GM18511 (cell line): ENCODE data around the gene PTH2R.
"Not testable (repeated sequence)": the region's sequence is repeated elsewhere in the genome, so short reads cannot be mapped to it uniquely, and the experiment has no call there.

Source experiments
- ATAC-seq: cut with Tn5 transposase; IDR thresholded peaks from one replicate; pipeline ENCODE4 v1.9.1; 2021; ENCODE audit warnings: mild to moderate bottlenecking, moderate library complexity; ENCODE audit not compliant: unreplicated experiment

Gene PTH2R

GRCh38 chr2:208392300-208392699, 14.3 kb upstream of the PTH2R start:
- ATAC-seq, result no peak

- not testable (repeated sequence) for ATAC-seq
Measured at GRCh38 chr2:208396796-208397195, 9.8 kb upstream of the PTH2R start.

GRCh38 chr2:208399201-208399600, 7.4 kb upstream of the PTH2R start:
- no peak for ATAC-seq

GRCh38 chr2:208407667-208408066, 1.1 kb downstream of the PTH2R start:
- ATAC-seq, result no peak

- no peak for ATAC-seq
Measured at GRCh38 chr2:208413931-208414330, 7.3 kb downstream of the PTH2R start.

GRCh38 chr2:208415255-208415654, 8.7 kb downstream of the PTH2R start:
- peak; percentile 62 for ATAC-seq

GRCh38 chr2:208415897-208416296, 9.3 kb downstream of the PTH2R start:
- ATAC-seq, result peak; percentile 81

- ATAC-seq, result no peak
Measured at GRCh38 chr2:208426412-208427045, 19.9 kb downstream of the PTH2R start.

GRCh38 chr2:208437755-208438154, 31.2 kb downstream of the PTH2R start:
- ATAC-seq, result no peak

GRCh38 chr2:208440716-208441115, 34.1 kb downstream of the PTH2R start:
- ATAC-seq, result no peak

- no peak for ATAC-seq
Measured at GRCh38 chr2:208441951-208442350, 35.4 kb downstream of the PTH2R start.

- ATAC-seq, result not testable (repeated sequence)
Measured at GRCh38 chr2:208447447-208447846, 40.9 kb downstream of the PTH2R start.

- no peak for ATAC-seq
Measured at GRCh38 chr2:208451061-208451460, 44.5 kb downstream of the PTH2R start.

GRCh38 chr2:208454861-208455260, 48.3 kb downstream of the PTH2R start:
- ATAC-seq, result no peak

- no peak for ATAC-seq
Measured at GRCh38 chr2:208463721-208464120, 57.1 kb downstream of the PTH2R start.

- no peak for ATAC-seq
Measured at GRCh38 chr2:208464205-208464604, 57.6 kb downstream of the PTH2R start.

GRCh38 chr2:208466151-208466919, 59.7 kb downstream of the PTH2R start:
- peak; percentile 84 for ATAC-seq

- no peak for ATAC-seq
Measured at GRCh38 chr2:208466920-208467298, 60.3 kb downstream of the PTH2R start.

- no peak for ATAC-seq
Measured at GRCh38 chr2:208467564-208467963, 61.0 kb downstream of the PTH2R start.

- ATAC-seq, result no peak
Measured at GRCh38 chr2:208477741-208478140, 71.1 kb downstream of the PTH2R start.

GRCh38 chr2:208479342-208479741, 72.8 kb downstream of the PTH2R start:
- ATAC-seq, result peak; percentile 87

- not testable (repeated sequence) for ATAC-seq
Measured at GRCh38 chr2:208481945-208482344, 75.4 kb downstream of the PTH2R start.
